K562 (cell line): ENCODE results near the gene FAM50A. TPM values are rescaled to one million over a fixed set of nuclear protein-coding genes. Genes with fewer than 3 reads are reported as not detected.

Experiments
- CBX2 ChIP-seq: fragments of 200-600 bp; sonication (generic); IDR thresholded peaks from one replicate; pipeline ENCODE4 v1.6.1; 2012; ENCODE audit warnings: mild to moderate bottlenecking, low read length, inconsistent platforms; ENCODE audit not compliant: insufficient read depth, poor library complexity, severe bottlenecking
- CHD1 ChIP-seq: fragments of 200-600 bp; sonication (generic); IDR thresholded peaks from one replicate; pipeline ENCODE4 v1.6.1; 2012; ENCODE audit warnings: mild to moderate bottlenecking, moderate library complexity, low read length, inconsistent platforms
- HMG20A ChIP-seq: fragments of 450-650 bp; formaldehyde crosslinking; conservative IDR thresholded peaks from 2 replicates; pipeline ENCODE4 v1.4.0; 2020; ENCODE audit warnings: mild to moderate bottlenecking, mixed read lengths
- HMG20B ChIP-seq: fragments of 250-450 bp; sonication (Bioruptor Pico); IDR thresholded peaks from 2 replicates; pipeline ENCODE4 v1.5.0; 2021; ENCODE audit warnings: mild to moderate bottlenecking
- JUN ChIP-seq, 2 experiments: sonication (generic) in 1 of 2; formaldehyde crosslinking in 1 of 2; IDR thresholded peaks; 2 replicates each; pipeline versions ENCODE4 v1.6.1 to v1.8.0; 2012 to 2022; ENCODE audit warnings: borderline replicate concordance in 2 of 2, mild to moderate bottlenecking in 2 of 2, improper control_type of control experiment in 1 of 2, low read depth in 1 of 2, low read length in 1 of 2, missing genetic modification reagents in 1 of 2
- KDM2B ChIP-seq: fragments of 250-450 bp; sonication (Bioruptor Pico); IDR thresholded peaks from 2 replicates; pipeline ENCODE4 v1.8.0; 2021; ENCODE audit warnings: mild to moderate bottlenecking, moderate library complexity
- RBM17 ChIP-seq: fragments of 200-400 bp; formaldehyde crosslinking; IDR thresholded peaks from 2 replicates; pipeline ENCODE4 v1.6.1; 2017; ENCODE audit warnings: low read depth, mild to moderate bottlenecking, low read length, borderline replicate concordance
- TCF7L2 ChIP-seq: fragments of 150-350 bp; IDR thresholded peaks from 2 replicates; pipeline ENCODE4 v1.6.1; 2016; ENCODE audit warnings: low read depth, mild to moderate bottlenecking, low read length, moderate library complexity
- ZFX ChIP-seq: sonication (generic); formaldehyde crosslinking; IDR thresholded peaks from 2 replicates; pipeline ENCODE4 v1.8.0; 2022; ENCODE audit warnings: mild to moderate bottlenecking, missing genetic modification reagents, moderate library complexity
- ZKSCAN8 ChIP-seq: fragments of 200-800 bp; sonication (Bioruptor generic); IDR thresholded peaks from 2 replicates; pipeline ENCODE4 v1.6.1; 2016; ENCODE audit warnings: missing genetic modification characterization, missing compliant biosample characterization
- ZNF12 ChIP-seq: sonication (generic); formaldehyde crosslinking; IDR thresholded peaks from 2 replicates; pipeline ENCODE4 v1.4.0; 2020; ENCODE audit warnings: mild to moderate bottlenecking, missing genetic modification reagents
- ZNF133 ChIP-seq: fragments of 250-450 bp; sonication (Bioruptor Pico); IDR thresholded peaks from 2 replicates; pipeline ENCODE4 v1.4.0; 2020; ENCODE audit warnings: mild to moderate bottlenecking
- ZNF41 ChIP-seq: fragments of 250-450 bp; sonication (Bioruptor Pico); conservative IDR thresholded peaks from 2 replicates; pipeline ENCODE4 v1.4.0; 2020; ENCODE audit warnings: mild to moderate bottlenecking
- ZNF696 ChIP-seq: fragments of 250-450 bp; sonication (Bioruptor Pico); conservative IDR thresholded peaks from 2 replicates; pipeline ENCODE4 v1.4.0; 2020; ENCODE audit warnings: mild to moderate bottlenecking, moderate library complexity
- ZNF77 ChIP-seq: fragments of 250-450 bp; sonication (Bioruptor Pico); IDR thresholded peaks from 2 replicates; pipeline ENCODE4 v1.5.0; 2020
- ZNF830 ChIP-seq: fragments of 250-450 bp; sonication (Bioruptor Pico); IDR thresholded peaks from 2 replicates; pipeline ENCODE4 v1.5.0; 2021; ENCODE audit warnings: mild to moderate bottlenecking
- polyA plus RNA-seq, 8 experiments: library from polyadenylated mRNA; depleted of rRNA in 4 of 8; stranded (reverse) in 5 of 8; unstranded in 3 of 8; fragments of >200 nt; fragmentation: Nextera tagmentation in 2 of 8; fragmentation: Illumina TruSeq in 1 of 8; extraction: Ambion mirVana in 2 of 8; extraction: Trizol in 1 of 8; gene quantifications; 2 replicates each; pipeline versions ENCODE4 v1.2.1 to v1.2.3, GENCODE V29; 2011 to 2014; ENCODE audit warnings: inconsistent platforms in 1 of 8, missing spikeins in 1 of 8
- total RNA-seq, 7 experiments: library from RNA; depleted of rRNA in 6 of 7; stranded (reverse); fragments of >200 nt in 6 of 7; fragmentation: Illumina TruSeq in 2 of 7; extraction: Trizol in 2 of 7; gene quantifications; 2 replicates each; pipeline versions ENCODE4 v1.2.1 to v1.2.3, GENCODE V29; 2011 to 2021; ENCODE audit warnings: low replicate concordance in 1 of 7
- TF ChIP-seq, protein P1 (sequence below): fragments of 200-600 bp; sonication (generic); IDR thresholded peaks from one replicate; pipeline ENCODE4 v1.6.1; 2012; ENCODE audit warnings: mild to moderate bottlenecking, low read depth, low read length, inconsistent platforms

The FAM50A gene
- total and polyA plus RNA-seq, 9 of the 15 experiments (the other 6 are each of a cell fraction or from before 2014, with no cell fraction given), result 4.4 to 114 (median 67.3) TPM

DNA sequence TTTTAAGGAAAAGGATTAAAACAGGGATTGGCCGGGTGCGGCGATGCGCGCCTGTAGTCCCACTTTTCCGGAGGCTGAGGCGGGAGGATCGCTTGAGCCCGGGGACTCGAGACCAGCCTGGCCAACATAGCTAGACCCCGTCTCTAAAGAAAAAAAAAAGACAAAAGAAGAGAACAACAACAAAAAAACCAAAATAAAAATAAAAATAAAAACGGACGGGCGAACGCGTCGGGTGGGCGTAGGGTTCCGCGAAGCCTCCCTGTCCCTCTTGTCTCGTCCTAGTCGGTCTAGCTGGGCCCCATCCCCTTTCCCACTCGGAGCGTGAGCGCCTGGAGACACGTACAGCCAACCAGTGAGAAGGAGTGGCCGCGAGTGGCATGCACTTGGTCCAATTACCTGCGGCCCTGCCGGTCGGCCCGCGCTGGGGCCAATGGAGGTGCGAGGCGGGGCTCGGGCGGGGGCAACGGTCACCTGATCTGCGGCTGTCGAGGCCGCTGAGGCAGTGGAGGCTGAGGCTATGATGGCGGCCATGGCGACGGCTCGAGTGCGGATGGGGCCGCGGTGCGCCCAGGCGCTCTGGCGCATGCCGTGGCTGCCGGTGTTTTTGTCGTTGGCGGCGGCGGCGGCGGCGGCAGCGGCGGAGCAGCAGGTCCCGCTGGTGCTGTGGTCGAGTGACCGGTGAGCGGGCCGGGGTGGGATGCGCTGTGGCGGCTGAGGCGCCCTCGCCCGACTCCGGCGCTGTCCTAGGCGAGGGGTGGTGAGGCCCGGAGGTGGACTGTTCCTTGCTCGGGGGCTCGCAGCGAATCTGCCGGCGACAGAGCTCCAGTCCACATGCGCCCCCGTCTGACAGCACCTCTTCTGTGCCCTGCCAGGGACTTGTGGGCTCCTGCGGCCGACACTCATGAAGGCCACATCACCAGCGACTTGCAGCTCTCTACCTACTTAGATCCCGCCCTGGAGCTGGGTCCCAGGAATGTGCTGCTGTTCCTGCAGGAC is 15.5 kb upstream of the FAM50A start, which contains the start of gene ATP6AP1 (continued):
- TF ChIP-seq, protein P1, sequence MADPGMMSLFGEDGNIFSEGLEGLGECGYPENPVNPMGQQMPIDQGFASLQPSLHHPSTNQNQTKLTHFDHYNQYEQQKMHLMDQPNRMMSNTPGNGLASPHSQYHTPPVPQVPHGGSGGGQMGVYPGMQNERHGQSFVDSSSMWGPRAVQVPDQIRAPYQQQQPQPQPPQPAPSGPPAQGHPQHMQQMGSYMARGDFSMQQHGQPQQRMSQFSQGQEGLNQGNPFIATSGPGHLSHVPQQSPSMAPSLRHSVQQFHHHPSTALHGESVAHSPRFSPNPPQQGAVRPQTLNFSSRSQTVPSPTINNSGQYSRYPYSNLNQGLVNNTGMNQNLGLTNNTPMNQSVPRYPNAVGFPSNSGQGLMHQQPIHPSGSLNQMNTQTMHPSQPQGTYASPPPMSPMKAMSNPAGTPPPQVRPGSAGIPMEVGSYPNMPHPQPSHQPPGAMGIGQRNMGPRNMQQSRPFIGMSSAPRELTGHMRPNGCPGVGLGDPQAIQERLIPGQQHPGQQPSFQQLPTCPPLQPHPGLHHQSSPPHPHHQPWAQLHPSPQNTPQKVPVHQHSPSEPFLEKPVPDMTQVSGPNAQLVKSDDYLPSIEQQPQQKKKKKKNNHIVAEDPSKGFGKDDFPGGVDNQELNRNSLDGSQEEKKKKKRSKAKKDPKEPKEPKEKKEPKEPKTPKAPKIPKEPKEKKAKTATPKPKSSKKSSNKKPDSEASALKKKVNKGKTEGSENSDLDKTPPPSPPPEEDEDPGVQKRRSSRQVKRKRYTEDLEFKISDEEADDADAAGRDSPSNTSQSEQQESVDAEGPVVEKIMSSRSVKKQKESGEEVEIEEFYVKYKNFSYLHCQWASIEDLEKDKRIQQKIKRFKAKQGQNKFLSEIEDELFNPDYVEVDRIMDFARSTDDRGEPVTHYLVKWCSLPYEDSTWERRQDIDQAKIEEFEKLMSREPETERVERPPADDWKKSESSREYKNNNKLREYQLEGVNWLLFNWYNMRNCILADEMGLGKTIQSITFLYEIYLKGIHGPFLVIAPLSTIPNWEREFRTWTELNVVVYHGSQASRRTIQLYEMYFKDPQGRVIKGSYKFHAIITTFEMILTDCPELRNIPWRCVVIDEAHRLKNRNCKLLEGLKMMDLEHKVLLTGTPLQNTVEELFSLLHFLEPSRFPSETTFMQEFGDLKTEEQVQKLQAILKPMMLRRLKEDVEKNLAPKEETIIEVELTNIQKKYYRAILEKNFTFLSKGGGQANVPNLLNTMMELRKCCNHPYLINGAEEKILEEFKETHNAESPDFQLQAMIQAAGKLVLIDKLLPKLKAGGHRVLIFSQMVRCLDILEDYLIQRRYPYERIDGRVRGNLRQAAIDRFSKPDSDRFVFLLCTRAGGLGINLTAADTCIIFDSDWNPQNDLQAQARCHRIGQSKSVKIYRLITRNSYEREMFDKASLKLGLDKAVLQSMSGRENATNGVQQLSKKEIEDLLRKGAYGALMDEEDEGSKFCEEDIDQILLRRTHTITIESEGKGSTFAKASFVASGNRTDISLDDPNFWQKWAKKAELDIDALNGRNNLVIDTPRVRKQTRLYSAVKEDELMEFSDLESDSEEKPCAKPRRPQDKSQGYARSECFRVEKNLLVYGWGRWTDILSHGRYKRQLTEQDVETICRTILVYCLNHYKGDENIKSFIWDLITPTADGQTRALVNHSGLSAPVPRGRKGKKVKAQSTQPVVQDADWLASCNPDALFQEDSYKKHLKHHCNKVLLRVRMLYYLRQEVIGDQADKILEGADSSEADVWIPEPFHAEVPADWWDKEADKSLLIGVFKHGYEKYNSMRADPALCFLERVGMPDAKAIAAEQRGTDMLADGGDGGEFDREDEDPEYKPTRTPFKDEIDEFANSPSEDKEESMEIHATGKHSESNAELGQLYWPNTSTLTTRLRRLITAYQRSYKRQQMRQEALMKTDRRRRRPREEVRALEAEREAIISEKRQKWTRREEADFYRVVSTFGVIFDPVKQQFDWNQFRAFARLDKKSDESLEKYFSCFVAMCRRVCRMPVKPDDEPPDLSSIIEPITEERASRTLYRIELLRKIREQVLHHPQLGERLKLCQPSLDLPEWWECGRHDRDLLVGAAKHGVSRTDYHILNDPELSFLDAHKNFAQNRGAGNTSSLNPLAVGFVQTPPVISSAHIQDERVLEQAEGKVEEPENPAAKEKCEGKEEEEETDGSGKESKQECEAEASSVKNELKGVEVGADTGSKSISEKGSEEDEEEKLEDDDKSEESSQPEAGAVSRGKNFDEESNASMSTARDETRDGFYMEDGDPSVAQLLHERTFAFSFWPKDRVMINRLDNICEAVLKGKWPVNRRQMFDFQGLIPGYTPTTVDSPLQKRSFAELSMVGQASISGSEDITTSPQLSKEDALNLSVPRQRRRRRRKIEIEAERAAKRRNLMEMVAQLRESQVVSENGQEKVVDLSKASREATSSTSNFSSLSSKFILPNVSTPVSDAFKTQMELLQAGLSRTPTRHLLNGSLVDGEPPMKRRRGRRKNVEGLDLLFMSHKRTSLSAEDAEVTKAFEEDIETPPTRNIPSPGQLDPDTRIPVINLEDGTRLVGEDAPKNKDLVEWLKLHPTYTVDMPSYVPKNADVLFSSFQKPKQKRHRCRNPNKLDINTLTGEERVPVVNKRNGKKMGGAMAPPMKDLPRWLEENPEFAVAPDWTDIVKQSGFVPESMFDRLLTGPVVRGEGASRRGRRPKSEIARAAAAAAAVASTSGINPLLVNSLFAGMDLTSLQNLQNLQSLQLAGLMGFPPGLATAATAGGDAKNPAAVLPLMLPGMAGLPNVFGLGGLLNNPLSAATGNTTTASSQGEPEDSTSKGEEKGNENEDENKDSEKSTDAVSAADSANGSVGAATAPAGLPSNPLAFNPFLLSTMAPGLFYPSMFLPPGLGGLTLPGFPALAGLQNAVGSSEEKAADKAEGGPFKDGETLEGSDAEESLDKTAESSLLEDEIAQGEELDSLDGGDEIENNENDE, result no peak
- TF ChIP-seq ZNF696 (CRISPR knock-in tag) (no peak), ZNF41 (CRISPR knock-in tag) (no peak), HMG20A (CRISPR knock-in tag) (no peak), ZKSCAN8 (CRISPR knock-in tag) (no peak), ZNF133 (no peak), ZNF12 (CRISPR knock-in tag) (no peak), CBX2 (no peak), ZNF77 (no peak), CHD1 (no peak), TCF7L2 (no peak), RBM17 (no peak), JUN (IDR thresholded peaks at IDR 0.05; ENCODE audit: borderline replicate concordance, low read depth, low read length) (no peak), JUN (CRISPR knock-in tag; IDR thresholded peaks at IDR 0.05; ENCODE audit: borderline replicate concordance) (no peak), ZFX (CRISPR knock-in tag) (peak; percentile 73), KDM2B (no peak), ZNF830 (CRISPR knock-in tag) (no peak), HMG20B (no peak)
